Measurements from ENCODE around the gene OR4D6.

OR4D6 gene

DNA sequence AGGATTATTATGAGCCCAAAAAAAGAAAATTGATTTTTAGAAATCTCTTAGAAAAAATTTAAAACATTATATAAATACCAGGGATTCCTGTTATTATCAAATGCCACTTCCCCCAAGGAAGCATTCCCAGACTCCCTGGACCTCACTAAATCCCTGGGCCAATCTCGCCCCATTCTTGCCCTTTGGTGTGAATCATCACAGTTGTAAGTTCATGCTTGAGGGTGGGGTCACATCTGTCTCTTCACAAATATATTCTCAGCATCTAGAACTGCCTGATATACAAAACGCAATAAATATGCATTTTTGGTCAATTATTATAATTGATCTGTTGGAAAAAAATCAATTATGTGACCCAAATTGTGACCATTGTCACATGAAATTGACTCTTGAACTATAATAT, 8.3 kb upstream of the OR4D6 start:
- Histone ChIP-seq H3K27me3 (ENCODE audit: low read depth) (no peaks in the 10 kb centered on the region), H3K4me1 (no peaks in the 10 kb centered on the region), H3K4me3 (no peak overlapping the region), H3K36me3 (replicated peaks) (no peaks in the 10 kb centered on the region), H3K9me3 (no peaks in the 10 kb centered on the region)
- DNase-seq (ENCODE audit: low spot score in 2 of 2) = no peak
- in situ Hi-C loops (cut with MboI; ENCODE audit: low sequenced_read_pairs) = no loop called here

DNA sequence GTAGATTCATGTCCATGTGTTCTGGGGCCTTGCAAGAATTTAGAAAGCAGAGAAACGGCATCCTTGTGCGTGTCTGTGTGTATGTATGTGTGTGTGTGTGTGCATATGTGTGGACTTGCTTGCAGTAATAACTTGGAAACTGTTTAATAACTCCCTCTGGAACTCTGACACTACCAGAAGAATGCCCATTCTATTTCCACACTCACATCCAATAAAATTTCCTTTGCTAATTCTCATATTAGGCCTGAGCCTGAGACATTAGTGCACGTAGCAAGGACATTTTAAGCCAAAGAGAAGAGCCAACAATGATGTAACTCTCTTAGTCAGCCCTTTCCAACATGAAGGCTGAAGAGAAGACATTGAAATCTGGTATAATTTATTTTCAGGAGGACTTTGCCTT, 3.2 kb downstream of the OR4D6 start:
- DNase-seq (ENCODE audit: low spot score in 2 of 2) = no peak
- H3K9me3 ChIP-seq = no peaks in the 10 kb centered on the region
- no peaks in the 10 kb centered on the region for H3K36me3 ChIP-seq (replicated peaks)
- H3K27me3 ChIP-seq (ENCODE audit: low read depth) = no peaks in the 10 kb centered on the region; the same call in 1 of the 2 replicates
- no peaks in the 10 kb centered on the region for H3K4me1 ChIP-seq
- H3K4me3 ChIP-seq = no peak overlapping the region
- in situ Hi-C loops (cut with MboI; ENCODE audit: low sequenced_read_pairs) = no loop called here

DNA sequence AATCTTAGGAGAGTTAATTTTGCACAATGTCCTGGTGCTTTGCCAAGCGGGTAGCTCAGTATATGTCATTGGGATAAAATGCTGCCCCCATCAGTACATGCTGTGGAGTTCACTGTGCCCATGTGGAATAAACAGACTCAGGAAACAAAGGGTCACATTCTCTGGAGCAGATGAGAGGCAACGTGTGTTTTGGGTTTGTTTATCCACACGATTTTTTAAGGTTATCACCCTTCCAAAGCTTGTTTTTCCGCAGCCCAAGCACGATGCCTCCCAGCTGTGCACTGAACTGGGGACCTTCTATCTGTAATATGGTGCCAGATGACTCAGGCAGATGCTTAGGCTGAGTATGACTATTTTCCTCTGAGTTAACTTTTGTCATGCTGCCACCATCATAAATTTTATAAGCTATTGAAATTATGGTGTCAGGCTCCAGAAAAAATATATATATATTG, 6.5 kb downstream of the OR4D6 start:
- H3K36me3 ChIP-seq (replicated peaks) = no peaks in the 10 kb centered on the region
- in situ Hi-C loops (cut with MboI; ENCODE audit: low sequenced_read_pairs) = no loop called here
- no peaks in the 10 kb centered on the region for H3K9me3 ChIP-seq
- H3K4me3 ChIP-seq = no peak overlapping the region
- no peaks in the 10 kb centered on the region for H3K27me3 ChIP-seq (ENCODE audit: low read depth)
- DNase-seq (ENCODE audit: low spot score in 2 of 2) = no peak
- no peaks in the 10 kb centered on the region for H3K4me1 ChIP-seq

DNA sequence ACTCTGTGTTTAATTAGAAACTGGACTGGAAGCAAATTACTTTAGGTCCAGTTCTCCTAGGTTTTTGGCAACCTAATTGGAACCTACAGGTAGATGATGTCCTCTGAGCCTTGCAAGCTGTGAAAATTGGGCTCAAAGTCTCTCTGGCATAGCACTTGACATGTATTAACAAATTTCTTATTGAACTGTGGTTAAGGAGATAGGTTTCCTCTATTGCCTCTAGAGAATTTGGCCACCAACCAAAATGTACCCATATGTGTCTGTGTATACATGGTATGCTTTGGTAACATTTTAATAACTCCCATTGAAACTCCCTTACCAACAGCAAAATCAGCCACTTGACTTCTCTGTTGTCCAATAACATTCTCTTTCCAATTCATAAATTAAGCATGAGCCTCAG, 16.3 kb downstream of the OR4D6 start, which contains the start of gene OR4D10:
Gene OR4D10, plus strand, starts transcription at position 301 of the 400 bp plus-strand sequence. CDS start 4,115 bp downstream, outside the sequence.
- H3K27me3 ChIP-seq (ENCODE audit: low read depth) = peaks cover 3% of the 10 kb centered on the region; the same call in 1 of the 2 replicates
- DNase-seq (ENCODE audit: low spot score in 2 of 2) = no peak
- H3K4me3 ChIP-seq = no peak within 1 kb of the TSS
- H3K36me3 ChIP-seq (replicated peaks) = no peaks in the 10 kb centered on the region
- H3K4me1 ChIP-seq = no peaks in the 10 kb centered on the region
- in situ Hi-C loops (cut with MboI; ENCODE audit: low sequenced_read_pairs) = no loop called here
- H3K9me3 ChIP-seq = no peaks in the 10 kb centered on the region

DNA sequence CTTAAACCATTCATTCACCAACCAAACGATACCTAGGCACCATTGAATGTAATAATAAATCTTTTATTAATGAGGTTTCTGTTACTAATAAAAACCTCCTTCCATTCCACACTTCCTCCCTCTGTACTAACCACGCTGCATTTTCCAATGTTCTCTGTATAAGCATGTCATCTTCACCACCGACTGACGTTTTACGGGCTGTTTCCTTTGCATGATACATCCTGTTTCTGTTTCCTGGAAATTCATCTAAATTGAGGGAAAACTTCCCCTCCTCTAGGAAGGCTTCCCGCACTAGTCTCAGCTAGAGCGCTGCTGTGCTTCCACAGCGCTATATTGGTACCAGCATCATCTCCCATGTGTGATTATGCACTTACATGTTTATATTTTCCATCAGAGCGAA, 18.4 kb downstream of the OR4D6 start:
- no peaks in the 10 kb centered on the region for H3K36me3 ChIP-seq (replicated peaks)
- no peaks in the 10 kb centered on the region for H3K4me1 ChIP-seq
- H3K9me3 ChIP-seq = no peaks in the 10 kb centered on the region
- in situ Hi-C loops (cut with MboI; ENCODE audit: low sequenced_read_pairs) = no loop called here
- peaks cover 3% of the 10 kb centered on the region; the same call in 1 of the 2 replicates for H3K27me3 ChIP-seq (ENCODE audit: low read depth)
- DNase-seq (ENCODE audit: low spot score in 2 of 2) = no peak
- H3K4me3 ChIP-seq = no peak overlapping the region

DNA sequence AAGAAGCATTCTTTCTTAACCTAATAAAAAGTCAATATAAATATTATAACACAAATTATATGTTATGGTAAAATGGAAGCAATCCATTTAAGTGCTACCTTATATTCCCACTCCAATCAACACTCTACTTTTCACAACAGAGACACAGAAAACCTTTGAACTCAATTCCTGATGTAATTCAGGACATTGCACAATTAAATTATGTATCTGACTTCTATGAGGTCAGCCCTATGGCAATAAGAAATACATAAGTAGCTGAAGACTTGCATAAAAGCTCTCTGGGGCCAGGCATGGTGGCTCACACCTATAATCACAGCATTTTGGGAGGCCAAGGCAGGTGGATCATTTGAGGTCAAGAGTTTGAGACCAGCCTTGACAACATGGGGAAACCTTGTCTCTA, 23.1 kb downstream of the OR4D6 start:
- in situ Hi-C loops (cut with MboI; ENCODE audit: low sequenced_read_pairs) = no loop called here
- Histone ChIP-seq H3K9me3 (no peaks in the 10 kb centered on the region), H3K4me1 (no peaks in the 10 kb centered on the region), H3K36me3 (replicated peaks) (no peaks in the 10 kb centered on the region), H3K27me3 (ENCODE audit: low read depth) (peaks cover 3% of the 10 kb centered on the region; the same call in 1 of the 2 replicates), H3K4me3 (no peak overlapping the region)
- DNase-seq (ENCODE audit: low spot score in 2 of 2) = no peak

DNA sequence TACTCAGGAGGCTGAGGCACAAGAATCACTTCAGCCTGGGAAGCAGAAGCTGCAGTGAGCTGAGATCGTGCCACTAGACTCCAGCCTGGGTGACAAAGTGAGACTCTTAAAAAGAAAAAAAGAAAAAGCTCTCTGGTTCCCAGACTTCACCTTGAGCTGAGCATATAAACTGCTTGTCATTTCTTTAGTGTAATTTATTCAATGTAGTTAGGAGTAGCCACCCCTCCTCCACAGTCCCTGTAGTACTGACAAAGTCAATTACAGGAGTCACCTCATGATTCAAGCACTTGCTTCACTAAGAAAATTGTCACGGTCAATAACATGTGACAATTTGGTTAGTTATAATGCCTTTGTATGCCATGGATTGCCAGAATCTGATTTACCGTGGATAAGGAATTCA, 23.6 kb downstream of the OR4D6 start:
- Histone ChIP-seq H3K4me3 (no peak overlapping the region), H3K36me3 (replicated peaks) (no peaks in the 10 kb centered on the region), H3K9me3 (no peaks in the 10 kb centered on the region), H3K4me1 (no peaks in the 10 kb centered on the region), H3K27me3 (ENCODE audit: low read depth) (peaks cover 3% of the 10 kb centered on the region; the same call in 1 of the 2 replicates)
- in situ Hi-C loops (cut with MboI; ENCODE audit: low sequenced_read_pairs) = no loop called here
- no peak for DNase-seq (ENCODE audit: low spot score in 2 of 2)

DNA sequence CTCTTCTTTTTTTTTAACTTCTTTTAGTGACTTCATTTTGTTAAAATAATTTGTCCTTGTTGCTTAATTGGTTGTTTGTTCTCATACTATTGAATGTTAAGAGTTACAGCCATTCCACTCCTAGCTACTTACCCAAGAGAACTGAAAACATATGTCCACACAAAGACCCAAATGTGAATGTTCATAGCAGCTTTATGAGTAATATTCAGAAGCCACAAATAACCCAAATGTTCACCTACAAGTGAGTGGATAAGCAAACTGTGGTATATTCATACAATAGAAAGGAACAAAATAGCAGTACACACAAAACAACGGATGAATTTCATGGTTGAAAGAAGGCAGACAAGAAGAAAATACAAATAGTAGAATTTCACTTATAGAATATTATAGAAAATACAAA, 45.2 kb downstream of the OR4D6 start:
- Histone ChIP-seq H3K36me3 (replicated peaks) (no peaks in the 10 kb centered on the region), H3K9me3 (no peaks in the 10 kb centered on the region), H3K4me1 (no peaks in the 10 kb centered on the region), H3K27me3 (ENCODE audit: low read depth) (peaks cover 7% of the 10 kb centered on the region; the same call in 1 of the 2 replicates), H3K4me3 (no peak overlapping the region)
- no peak for DNase-seq (ENCODE audit: low spot score in 2 of 2)
- in situ Hi-C loops (cut with MboI; ENCODE audit: low sequenced_read_pairs) = no loop called here

DNA sequence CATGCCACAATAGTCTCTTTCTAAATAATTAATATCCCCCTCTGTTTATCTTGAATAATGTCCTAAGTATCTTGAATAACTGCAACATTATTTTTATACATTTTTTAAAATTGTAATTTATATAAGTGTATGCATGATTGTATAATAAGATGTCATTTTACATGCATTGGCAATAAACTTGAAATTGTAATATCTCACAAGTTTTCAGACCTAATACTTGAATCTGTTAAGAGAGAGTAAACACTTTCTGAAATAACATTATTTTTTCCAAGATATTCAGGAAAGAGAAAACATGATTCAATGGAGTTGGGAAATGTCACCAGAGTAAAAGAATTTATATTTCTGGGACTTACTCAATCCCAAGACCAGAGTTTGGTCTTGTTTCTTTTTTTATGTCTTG, 46.5 kb downstream of the OR4D6 start, which contains the start of gene OR4D11:
Gene OR4D11, plus strand, starts transcription at position 301 of the 400 bp plus-strand sequence. Its CDS starts 0 bp downstream, at position 301.
- no peak for DNase-seq (ENCODE audit: low spot score in 2 of 2)
- H3K27me3 ChIP-seq (ENCODE audit: low read depth) = peaks cover 4% of the 10 kb centered on the region; the same call in 1 of the 2 replicates
- H3K4me3 ChIP-seq = no peak within 1 kb of the TSS
- no peaks in the 10 kb centered on the region for H3K9me3 ChIP-seq
- no peaks in the 10 kb centered on the region for H3K36me3 ChIP-seq (replicated peaks)
- in situ Hi-C loops (cut with MboI; ENCODE audit: low sequenced_read_pairs) = no loop called here
- no peaks in the 10 kb centered on the region for H3K4me1 ChIP-seq
